Uterus (tissue), 2 donors: ENCODE results near the gene CNTD1.

Experiments
- CTCF ChIP-seq, 4 experiments: fragments of 200-600 bp in 2 of 4; fragments of 450-650 bp in 2 of 4; sonication (generic) in 2 of 4; IDR thresholded peaks; one replicate each; pipeline ENCODE4 v1.5.1; 2016 to 2019; ENCODE audit warnings: antibody characterized with exemption in 4 of 4, mild to moderate bottlenecking in 2 of 4, moderate library complexity in 1 of 4
- POLR2A ChIP-seq, 2 donors: fragments of 450-650 bp; IDR thresholded peaks; one replicate each; pipeline ENCODE4 v1.6.1; 2016; ENCODE audit warnings: antibody characterized with exemption in 2 of 2, mild to moderate bottlenecking in 1 of 2, moderate library complexity in 1 of 2

DNA sequence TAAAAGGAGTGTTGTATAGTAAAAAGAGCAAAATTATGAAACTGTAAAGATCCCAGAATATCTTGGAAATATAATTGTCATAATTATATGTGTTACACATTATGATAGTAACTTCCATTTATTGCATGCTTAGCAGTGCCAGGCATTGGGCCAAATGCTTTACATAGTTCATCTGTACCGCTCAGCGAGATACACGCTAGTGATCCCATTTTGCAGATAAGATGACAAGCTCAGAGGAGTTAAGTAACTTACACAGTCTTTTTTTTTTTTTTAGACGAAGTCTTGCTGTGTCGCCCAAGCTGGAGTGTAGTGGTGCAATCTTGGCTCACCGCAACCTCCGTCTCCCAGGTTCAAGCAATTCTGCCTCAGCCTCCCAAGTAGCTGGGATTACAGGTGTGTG is 47.0 kb upstream of the CNTD1 start:
- no peak for TF ChIP-seq CTCF (IDR thresholded peaks at IDR 0.05)
- TF ChIP-seq POLR2A (IDR thresholded peaks at IDR 0.05), result no peak
